Measurements from ENCODE around the gene RPS8. TPM values are rescaled to one million over a fixed set of nuclear protein-coding genes. Genes with fewer than 3 reads are reported as not detected.
"Not testable (repeated sequence)": the region's sequence is repeated elsewhere in the genome, so short reads cannot be mapped to it uniquely, and the experiment has no call there.

RPS8 gene
- total RNA-seq, 5 donors from 2014 or later (not counting 1 experiment from before 2014, with no cell fraction given) = 2,713 to 2,895 (median 2,873) TPM

DNA sequence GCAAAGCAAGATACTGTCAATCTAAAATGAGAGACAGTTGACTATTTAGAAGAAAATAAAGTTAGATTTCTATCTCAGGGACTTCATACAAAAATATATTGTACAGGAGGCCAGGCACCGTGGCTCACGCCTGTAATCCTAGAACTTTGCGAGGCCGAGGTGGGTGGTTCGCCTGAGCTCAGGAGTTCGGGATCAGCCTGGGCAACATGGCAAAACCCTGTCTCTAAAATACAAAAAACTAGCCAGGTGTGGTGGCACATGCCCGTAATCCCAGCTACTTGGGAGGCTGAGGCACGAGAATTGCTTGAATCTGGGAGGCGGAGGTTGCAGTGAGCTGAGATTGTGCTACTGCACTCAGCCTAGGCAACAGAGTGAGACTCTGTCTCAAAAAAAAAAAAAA lies 40.6 kb downstream of the RPS8 start:
- not testable (repeated sequence) for H3K9me3 ChIP-seq; ATAC-seq (replicated peaks in 1 of 4); H3K4me3 ChIP-seq (ENCODE audit: control insufficient read depth in 1 of 2, extremely low read depth in 1 of 2, low read length in 1 of 2); H3K9me3 Mint-ChIP-seq; H3K27me3 ChIP-seq (replicated peaks in 1 of 2; ENCODE audit: control insufficient read depth in 2 of 2, extremely low read depth in 1 of 2, insufficient read depth in 2 of 2, low read length in 1 of 2); H3K27me3 Mint-ChIP-seq; DNase-seq; H3K36me3 Mint-ChIP-seq; H3K27ac ChIP-seq (ENCODE audit: low read length); H3K27ac Mint-ChIP-seq; H3K36me3 ChIP-seq (ENCODE audit: control insufficient read depth in 2 of 2, extremely low read depth in 1 of 2, insufficient read depth in 1 of 2, low read length in 1 of 2)
- H3K4me1 Mint-ChIP-seq = peaks cover 53 to 68% (median 63%) of the 10 kb centered on the region in 3 donors
- POLR2A ChIA-PET = interaction anchor here (0.6 to 0.7 kb wide), 2 partner anchors 16 to 114 kb away, joined by 3 to 8 read pairs; no protein-coding TSS in a partner anchor
- CTCF ChIA-PET = interaction anchor here in 1 of 2 donors (1.5 kb wide), 1 partner anchor 16 kb away, joined by 3 read pairs; the partner anchor contains the start of gene PLK3
- peaks cover 23 to 62% of the 10 kb centered on the region in 2 experiments for H3K4me1 ChIP-seq (ENCODE audit: control insufficient read depth in 1 of 2, extremely low read depth in 1 of 2, insufficient read depth in 2 of 2, low read length in 2 of 2)
- H3K4me3 Mint-ChIP-seq = peak overlapping the region in 2 of 3 donors; percentile 31 to 85
- 97% methylated on average over 5 of the region's 9 CpGs for WGBS (ENCODE audit: insufficient coverage)

DNA sequence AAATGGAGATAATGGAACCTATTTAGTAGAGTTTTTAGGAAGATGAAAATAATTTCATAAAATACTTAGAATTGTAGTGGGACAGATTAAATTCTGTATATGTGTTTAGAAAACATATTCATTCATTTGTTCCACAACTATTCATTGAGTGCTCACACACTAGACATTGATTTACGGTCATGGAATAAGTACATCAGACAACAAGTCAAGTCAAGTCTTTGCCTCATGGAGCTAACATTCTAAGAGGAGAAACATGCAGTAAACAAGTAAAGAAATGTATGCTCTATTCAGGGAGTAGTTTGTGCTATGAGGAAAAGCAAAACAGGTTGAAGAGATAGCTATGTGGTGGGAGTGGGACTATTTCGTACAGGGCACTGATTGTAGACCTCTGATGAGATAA lies 42.0 kb downstream of the RPS8 start:
- no peaks in the 10 kb centered on the region for H3K27me3 ChIP-seq (replicated peaks in 1 of 2; ENCODE audit: control insufficient read depth in 2 of 2, extremely low read depth in 1 of 2, insufficient read depth in 2 of 2, low read length in 1 of 2)
- H3K4me3 ChIP-seq (ENCODE audit: control insufficient read depth in 1 of 2, extremely low read depth in 1 of 2, low read length in 1 of 2) = no peak overlapping the region
- Mint-ChIP-seq H3K27ac (peak overlapping the region; percentile 57 to 79), H3K9me3 (no peaks in the 10 kb centered on the region), H3K4me3 (peak overlapping the region; percentile 0 to 84 (median 49)), H3K36me3 (no peaks in the 10 kb centered on the region), H3K27me3 (no peaks in the 10 kb centered on the region), H3K4me1 (peaks cover 47 to 61% (median 55%) of the 10 kb centered on the region in 3 donors)
- 79% methylated on average over 1 of the region's 2 CpGs for WGBS (ENCODE audit: insufficient coverage)
- no peak for ATAC-seq (replicated peaks in 1 of 4)
- POLR2A ChIA-PET = interaction anchor here (0.7 to 4.4 kb wide), 6 partner anchors 8 to 42 kb away, joined by 3 to 51 read pairs (median 20); partner anchors contain the start of genes BTBD19 (in 2 of the 2), PLK3 (in 2 of the 2), DYNLT4 (in 1 of the 2) and RPS8 (in 1 of the 2)
- peaks cover 17 to 54% of the 10 kb centered on the region in 2 experiments for H3K4me1 ChIP-seq (ENCODE audit: control insufficient read depth in 1 of 2, extremely low read depth in 1 of 2, insufficient read depth in 2 of 2, low read length in 2 of 2)
- CTCF ChIA-PET = interaction anchor here (0.5 to 1.3 kb wide), 4 partner anchors 8 to 196 kb away, joined by 3 to 10 read pairs (median 4); no protein-coding TSS in a partner anchor
- H3K9me3 ChIP-seq = no peaks in the 10 kb centered on the region
- H3K36me3 ChIP-seq (ENCODE audit: control insufficient read depth in 2 of 2, extremely low read depth in 1 of 2, insufficient read depth in 1 of 2, low read length in 1 of 2) = no peaks in the 10 kb centered on the region
- H3K27ac ChIP-seq (ENCODE audit: low read length) = no peak overlapping the region
- no peak for DNase-seq

DNA sequence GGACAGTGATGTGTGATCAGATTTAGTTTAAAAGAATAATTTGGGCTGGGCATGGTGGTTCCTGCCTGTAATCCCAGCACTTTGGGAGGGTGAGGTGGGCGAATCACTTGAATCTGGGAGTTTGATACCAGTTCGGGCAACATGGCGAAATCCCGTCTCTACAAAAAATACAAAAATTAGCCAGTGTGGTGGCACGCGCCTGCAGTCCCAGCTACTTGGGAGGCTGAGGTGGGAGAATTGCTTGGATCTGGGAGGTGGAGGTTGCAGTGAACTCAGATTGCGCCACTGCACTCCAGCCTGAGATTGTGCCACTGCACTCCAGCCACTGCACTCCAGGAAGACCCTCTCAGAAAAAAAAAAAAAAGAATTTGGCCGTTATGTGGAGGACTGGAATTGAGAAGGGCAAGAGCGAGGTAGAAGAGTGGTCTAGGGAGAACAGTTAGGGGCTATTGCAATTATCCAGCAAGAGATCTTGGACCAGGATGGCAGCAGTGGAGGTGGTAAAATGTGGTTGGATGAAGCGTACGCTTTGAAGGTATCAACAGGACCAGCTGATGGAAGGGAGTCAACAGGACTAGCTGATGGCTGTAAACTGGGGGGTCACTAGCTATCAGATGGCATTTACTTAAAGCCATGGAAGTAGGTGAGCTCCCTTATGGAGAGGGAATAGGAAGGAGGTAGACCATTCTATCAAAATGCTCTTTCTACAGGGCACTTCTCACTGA lies 42.6 kb downstream of the RPS8 start:
- Histone ChIP-seq H3K4me1 (ENCODE audit: control insufficient read depth in 1 of 2, extremely low read depth in 1 of 2, insufficient read depth in 2 of 2, low read length in 2 of 2) (peaks cover 14 to 48% of the 10 kb centered on the region in 2 experiments), H3K27me3 (replicated peaks in 1 of 2; ENCODE audit: control insufficient read depth in 2 of 2, extremely low read depth in 1 of 2, insufficient read depth in 2 of 2, low read length in 1 of 2) (no peaks in the 10 kb centered on the region), H3K27ac (ENCODE audit: low read length) (no peak overlapping the region), H3K4me3 (ENCODE audit: control insufficient read depth in 1 of 2, extremely low read depth in 1 of 2, low read length in 1 of 2) (no peak overlapping the region), H3K36me3 (ENCODE audit: control insufficient read depth in 2 of 2, extremely low read depth in 1 of 2, insufficient read depth in 1 of 2, low read length in 1 of 2) (no peaks in the 10 kb centered on the region), H3K9me3 (no peaks in the 10 kb centered on the region)
- Mint-ChIP-seq H3K27ac (peak overlapping the region; percentile 87 to 100), H3K9me3 (no peaks in the 10 kb centered on the region), H3K36me3 (no peaks in the 10 kb centered on the region), H3K4me3 (peak overlapping the region; percentile 52 to 96 (median 84)), H3K27me3 (no peaks in the 10 kb centered on the region), H3K4me1 (peaks cover 47 to 59% (median 49%) of the 10 kb centered on the region in 3 donors)
- no peak for DNase-seq
- ChIA-PET CTCF (interaction anchor here in 1 of 2 donors (1.1 to 2.8 kb wide), 3 partner anchors 9 to 89 kb away, joined by 4 to 22 read pairs (median 5); partner anchors contain the start of gene BTBD19), POLR2A (interaction anchor here (0.7 to 4.4 kb wide), 9 partner anchors 9 to 390 kb away, joined by 3 to 51 read pairs (median 4); partner anchors contain the start of genes BTBD19 (in 2 of the 2), PLK3 (in 2 of the 2), DYNLT4 (in 1 of the 2) and RPS8 (in 1 of the 2))
- 94% methylated on average over 7 of the region's 11 CpGs for WGBS (ENCODE audit: insufficient coverage)
- ATAC-seq (replicated peaks in 1 of 4) = no peak

DNA sequence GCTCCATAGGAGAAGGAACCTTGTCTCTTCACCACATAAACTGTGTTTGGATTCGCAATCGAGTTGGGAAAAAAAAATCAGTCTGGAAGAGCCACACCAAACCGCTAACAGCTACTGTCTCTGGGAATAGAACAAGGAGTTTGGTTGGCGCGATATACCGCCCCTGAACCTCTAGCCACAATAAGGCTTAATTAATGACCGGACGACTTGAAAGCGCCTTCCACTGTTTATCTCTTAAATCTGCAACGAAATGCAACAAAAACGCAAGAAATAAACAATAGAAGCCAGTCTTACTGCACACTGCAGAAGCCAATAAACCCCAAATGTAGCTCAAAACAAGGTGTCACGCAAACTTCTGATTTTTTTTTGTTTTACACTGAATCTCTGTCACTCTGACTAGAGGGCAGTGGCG lies 43.9 kb downstream of the RPS8 start:
- Histone ChIP-seq H3K27ac (ENCODE audit: low read length) (peak overlapping the region; percentile 100), H3K4me3 (ENCODE audit: control insufficient read depth in 1 of 2, extremely low read depth in 1 of 2, low read length in 1 of 2) (peak overlapping the region; percentile 77 to 91), H3K4me1 (ENCODE audit: control insufficient read depth in 1 of 2, extremely low read depth in 1 of 2, insufficient read depth in 2 of 2, low read length in 2 of 2) (peaks cover 10 to 36% of the 10 kb centered on the region in 2 experiments), H3K27me3 (replicated peaks in 1 of 2; ENCODE audit: control insufficient read depth in 2 of 2, extremely low read depth in 1 of 2, insufficient read depth in 2 of 2, low read length in 1 of 2) (no peaks in the 10 kb centered on the region), H3K9me3 (no peaks in the 10 kb centered on the region), H3K36me3 (ENCODE audit: control insufficient read depth in 2 of 2, extremely low read depth in 1 of 2, insufficient read depth in 1 of 2, low read length in 1 of 2) (no peaks in the 10 kb centered on the region)
- POLR2A ChIA-PET = interaction anchor here (0.5 to 4.4 kb wide), 14 partner anchors 10 to 763 kb away, joined by 3 to 51 read pairs (median 4); partner anchors contain the start of genes BTBD19 (in 2 of the 2), PLK3 (in 2 of the 2), DYNLT4 (in 1 of the 2) and EIF2B3 (in 1 of the 2)
- 2% methylated on average over 10 of the region's 13 CpGs for WGBS (ENCODE audit: insufficient coverage)
- no peaks in the 10 kb centered on the region for H3K36me3 Mint-ChIP-seq
- DNase-seq (no peak), ATAC-seq (replicated peaks in 1 of 4) (peak in 1 of 4 experiments; percentile 2)
- no peaks in the 10 kb centered on the region for H3K27me3 Mint-ChIP-seq
- H3K4me3 Mint-ChIP-seq = peak overlapping the region; percentile 84 to 96 (median 95)
- H3K4me1 Mint-ChIP-seq = peaks cover 41 to 52% (median 42%) of the 10 kb centered on the region in 3 donors
- no peaks in the 10 kb centered on the region for H3K9me3 Mint-ChIP-seq
- CTCF ChIA-PET = interaction anchor here in 1 of 2 donors (0.9 to 2.8 kb wide), 6 partner anchors 10 to 88 kb away, joined by 3 to 25 read pairs (median 4); partner anchors contain the start of genes BEST4, BTBD19, PLK3 and RNU5D-1
- H3K27ac Mint-ChIP-seq = peak overlapping the region; percentile 100

DNA sequence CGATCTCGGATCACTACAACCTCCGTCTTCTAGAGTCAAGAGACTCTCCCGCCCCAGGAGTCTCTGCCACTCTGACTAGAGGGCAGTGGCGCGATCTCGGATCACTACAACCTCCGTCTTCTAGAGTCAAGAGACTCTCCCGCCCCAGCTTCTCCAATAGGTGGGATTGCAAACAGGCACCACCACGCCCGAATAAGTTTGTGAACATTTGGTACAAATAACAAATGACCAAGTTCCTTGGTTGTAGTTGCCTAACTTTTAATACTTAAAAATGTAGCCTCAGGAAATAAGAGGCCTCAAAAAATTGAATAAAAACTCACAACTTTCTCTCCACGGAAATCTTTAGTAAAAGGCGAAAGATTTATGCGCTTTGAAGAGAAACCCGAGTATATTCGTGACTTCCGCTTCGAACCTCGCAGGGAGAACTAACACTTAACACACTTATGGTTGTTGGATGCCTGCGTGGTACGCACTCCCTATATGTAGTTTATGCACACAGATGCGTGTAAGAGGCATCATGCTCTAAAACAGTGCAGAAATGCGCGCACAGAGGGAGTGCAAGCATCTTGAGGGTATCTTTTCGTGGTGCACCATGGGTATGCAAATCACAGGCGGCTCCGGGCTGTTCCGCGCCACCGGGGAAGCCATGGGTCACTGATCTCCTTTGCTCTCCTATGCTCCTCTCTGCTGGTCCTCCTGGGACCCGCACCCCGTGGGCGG lies 44.4 kb downstream of the RPS8 start:
- H3K4me3 ChIP-seq (ENCODE audit: control insufficient read depth in 1 of 2, extremely low read depth in 1 of 2, low read length in 1 of 2) = peak overlapping the region; percentile 77 to 91
- peak; percentile 79 to 87 (median 82) for ATAC-seq (replicated peaks in 1 of 4)
- under 1% methylated on average over 18 of the region's 33 CpGs for WGBS (ENCODE audit: insufficient coverage)

More for the DNA sequence above, 44.4 kb downstream of the RPS8 start:
- DNase-seq = peak; percentile 55 to 90 (median 75)
- H3K27ac ChIP-seq (ENCODE audit: low read length) = peak overlapping the region; percentile 100
- CTCF ChIA-PET = interaction anchor here (0.9 to 2.8 kb wide), 8 partner anchors 10 to 89 kb away, joined by 3 to 25 read pairs (median 4); partner anchors contain the start of genes BEST4 (in 1 of the 2), BTBD19 (in 1 of the 2), PLK3 (in 1 of the 2) and RNU5D-1 (in 1 of the 2)
- peak overlapping the region; percentile 100 for H3K27ac Mint-ChIP-seq
- peak overlapping the region; percentile 84 to 96 (median 95) for H3K4me3 Mint-ChIP-seq
- H3K27me3 ChIP-seq (replicated peaks in 1 of 2; ENCODE audit: control insufficient read depth in 2 of 2, extremely low read depth in 1 of 2, insufficient read depth in 2 of 2, low read length in 1 of 2) = no peaks in the 10 kb centered on the region
- POLR2A ChIA-PET = interaction anchor here (0.5 to 4.4 kb wide), 15 partner anchors 9 to 192 kb away, joined by 3 to 51 read pairs (median 4); partner anchors contain the start of genes BTBD19 (in 2 of the 2), PLK3 (in 2 of the 2), DYNLT4 (in 1 of the 2) and UROD (in 1 of the 2)
- H3K9me3 ChIP-seq = no peaks in the 10 kb centered on the region
- peaks cover 39 to 47% (median 41%) of the 10 kb centered on the region in 3 donors for H3K4me1 Mint-ChIP-seq
- H3K36me3 ChIP-seq (ENCODE audit: control insufficient read depth in 2 of 2, extremely low read depth in 1 of 2, insufficient read depth in 1 of 2, low read length in 1 of 2) = no peaks in the 10 kb centered on the region
- H3K4me1 ChIP-seq (ENCODE audit: control insufficient read depth in 1 of 2, extremely low read depth in 1 of 2, insufficient read depth in 2 of 2, low read length in 2 of 2) = peaks cover 10 to 30% of the 10 kb centered on the region in 2 experiments
- H3K27me3 Mint-ChIP-seq = no peaks in the 10 kb centered on the region
- no peaks in the 10 kb centered on the region for H3K9me3 Mint-ChIP-seq
- no peaks in the 10 kb centered on the region for H3K36me3 Mint-ChIP-seq

Data from T-cell (primary cell).